Endothelial cell of umbilical vein (primary cell): ENCODE measurements around the gene AUTS2. TPM values are rescaled to one million over a fixed set of nuclear protein-coding genes. Genes with fewer than 3 reads are reported as not detected.

Experiments used
- BruUV-seq: library from RNA; stranded (reverse); fragments of 400-500 nt; replicated peaks from 2 replicates; lab custom pipeline; 2021; lab: Mats Ljungman, UMichigan
- CTCF ChIA-PET: fragments of 300-600, 350-600 bp; sonication (Branson Sonifier 250); formaldehyde crosslinking; loops from one replicate; lab custom pipeline; 2021; ENCODE audit warnings: antibody characterized with exemption, inconsistent platforms; lab: Charles Lee
- POLR2A ChIA-PET: fragments of 300-600, 350-600 bp; sonication (Branson Sonifier 250); formaldehyde crosslinking; loops from one replicate; lab custom pipeline; 2021; ENCODE audit warnings: antibody characterized with exemption, inconsistent platforms; lab: Charles Lee
- DNase-seq: peaks from one replicate; pipeline ENCODE4 v3.0.0-alpha.2; 2011; ENCODE audit warnings: low read depth, low spot score
- FAIRE-seq: peaks from 2 replicates; lab custom pipeline; 2011; peaks lifted over from hg19 to GRCh38; lab: Jason Lieb, UNC
- H2AFZ ChIP-seq: 2 replicates; pipeline ENCODE4 v1.6.0; 2012; ENCODE audit warnings: low read depth, low read length, control low read depth, inconsistent platforms
- H3K27ac ChIP-seq: 2 replicates; pipeline ENCODE4 v1.5.1; 2011; ENCODE audit warnings: low read depth, mild to moderate bottlenecking, control low read depth, low read length, moderate library complexity; ENCODE audit not compliant: insufficient read depth
- H3K27me3 ChIP-seq, 2 experiments: 2 replicates each; pipeline versions ENCODE4 v1.6.0 to v1.6.1; 2011; ENCODE audit warnings: low read length in 2 of 2, mixed read lengths in 1 of 2; ENCODE audit not compliant: control insufficient read depth in 2 of 2, insufficient read depth in 2 of 2
- H3K36me3 ChIP-seq, 2 experiments: 2 replicates in 1 of 2; 3 replicates in 1 of 2; pipeline ENCODE4 v1.5.1; 2011; ENCODE audit warnings: low read length in 2 of 2, mild to moderate bottlenecking in 1 of 2, moderate library complexity in 1 of 2; ENCODE audit not compliant: control insufficient read depth in 2 of 2, insufficient read depth in 2 of 2; ENCODE audit errors: extremely low read depth in 1 of 2
- H3K4me1 ChIP-seq: 3 replicates; pipeline ENCODE4 v1.5.1; 2011; ENCODE audit warnings: mild to moderate bottlenecking, low read length; ENCODE audit not compliant: control insufficient read depth, insufficient read depth; ENCODE audit errors: extremely low read depth
- H3K4me2 ChIP-seq: 2 replicates; pipeline ENCODE4 v1.6.1; 2011; ENCODE audit warnings: low read length, control low read depth, mixed read lengths; ENCODE audit not compliant: insufficient read depth
- H3K4me3 ChIP-seq, 3 experiments: fragments of 200-600 bp in 1 of 3; sonication (generic), shearing (Covaris generic) in 1 of 3; replicated peaks in 1 of 3; 2 replicates each; pipeline ENCODE4 v1.5.1; 2011 to 2016; ENCODE audit warnings: control low read depth in 3 of 3, low read length in 3 of 3, mild to moderate bottlenecking in 2 of 3, inconsistent platforms in 1 of 3, low read depth in 1 of 3, moderate library complexity in 1 of 3; ENCODE audit not compliant: insufficient read depth in 1 of 3
- H3K79me2 ChIP-seq: 2 replicates; pipeline ENCODE4 v1.6.0; 2012; ENCODE audit warnings: low read length, inconsistent platforms; ENCODE audit not compliant: control insufficient read depth, insufficient read depth
- H3K9ac ChIP-seq: replicated peaks from 2 replicates; pipeline ENCODE3; 2011; ENCODE audit warnings: low read length, control low read depth; ENCODE audit not compliant: insufficient read depth; ENCODE audit errors: extremely low read depth
- H3K9me1 ChIP-seq: replicated peaks from 3 replicates; pipeline ENCODE4 v1.6.0; 2011; ENCODE audit warnings: mild to moderate bottlenecking, low read length; ENCODE audit not compliant: control insufficient read depth, insufficient read depth; ENCODE audit errors: extremely low read depth
- H3K9me3 ChIP-seq: replicated peaks from 2 replicates; pipeline ENCODE4 v1.5.1; 2012; ENCODE audit warnings: low read length, inconsistent platforms; ENCODE audit not compliant: control insufficient read depth, insufficient read depth
- H4K20me1 ChIP-seq: replicated peaks from 2 replicates; pipeline ENCODE3; 2011; ENCODE audit warnings: mild to moderate bottlenecking, low read length; ENCODE audit not compliant: control insufficient read depth, insufficient read depth; ENCODE audit errors: extremely low read depth
- EZH2 ChIP-seq: IDR thresholded peaks from 2 replicates; pipeline ENCODE4 v1.6.1; 2012; ENCODE audit warnings: borderline replicate concordance, low read depth, mild to moderate bottlenecking, moderate library complexity, low read length, inconsistent platforms; ENCODE audit not compliant: severe bottlenecking
- FOS ChIP-seq: IDR thresholded peaks from 2 replicates; pipeline ENCODE4 v1.6.1; 2011; ENCODE audit warnings: mild to moderate bottlenecking, low read length, moderate library complexity, borderline replicate concordance; ENCODE audit not compliant: insufficient read depth
- GATA2 ChIP-seq: IDR thresholded peaks from 2 replicates; pipeline ENCODE4 v1.7.0; 2011; ENCODE audit warnings: low read depth, mild to moderate bottlenecking, moderate library complexity, mixed read lengths, low read length; ENCODE audit not compliant: insufficient read length, insufficient read depth
- JUN ChIP-seq: IDR thresholded peaks from 2 replicates; pipeline ENCODE4 v1.6.1; 2011; ENCODE audit warnings: borderline replicate concordance, low read depth; ENCODE audit not compliant: insufficient read length, insufficient read depth
- MYC ChIP-seq: IDR thresholded peaks from one replicate; pipeline ENCODE4 v1.6.1; 2011; ENCODE audit warnings: mild to moderate bottlenecking, low read depth, low read length
- POLR2A ChIP-seq: IDR thresholded peaks from 2 replicates; pipeline ENCODE4 v1.6.1; 2012; ENCODE audit warnings: low read depth, mild to moderate bottlenecking, control low read depth, low read length
- POLR2AphosphoS5 ChIP-seq: IDR thresholded peaks from 2 replicates; pipeline ENCODE4 v1.6.1; 2012; ENCODE audit warnings: low read depth, mild to moderate bottlenecking, control low read depth, low read length, moderate library complexity; ENCODE audit not compliant: insufficient read depth
- dilution Hi-C: fragments of 300-500 bp; cut with MboI; formaldehyde crosslinking; loops from one replicate; pipeline ENCODE4 v1.15.0; 2019; ENCODE audit warnings: low sequenced_read_pairs; ENCODE audit not compliant: extremely low pct_ligation_motif_present
- intact Hi-C: fragments of 100-400 bp; cut with micrococcal nuclease; formaldehyde crosslinking; loops from one replicate; pipeline ENCODE4 v1.10.0; 2022
- polyA plus RNA-seq, 4 experiments: library from polyadenylated mRNA; depleted of rRNA in 3 of 4; stranded (reverse) in 3 of 4; unstranded in 1 of 4; fragments of >200 nt; gene quantifications; 2 replicates each; pipeline versions ENCODE4 v1.2.1 to v1.2.3, GENCODE V29; 2011 to 2012; ENCODE audit warnings: missing spikeins in 1 of 4
- total RNA-seq: library from RNA; stranded (reverse); gene quantifications from 2 replicates; pipeline ENCODE4 v1.2.3, GENCODE V29; 2021
- TF ChIP-seq, protein P1 (sequence below): IDR thresholded peaks from 2 replicates; pipeline ENCODE4 v1.6.1; 2011; ENCODE audit not compliant: insufficient read depth, insufficient read length
- TF ChIP-seq, protein P2 (sequence below), 2 donors: IDR thresholded peaks; 1 replicate in 1 of 2; 2 replicates in 1 of 2; pipeline ENCODE4 v1.5.1; 2011; ENCODE audit warnings: low read length in 2 of 2, mild to moderate bottlenecking in 2 of 2, moderate library complexity in 2 of 2, control low read depth in 1 of 2, inconsistent platforms in 1 of 2, low read depth in 1 of 2; ENCODE audit not compliant: insufficient read depth in 1 of 2; ENCODE audit errors: extremely low read depth in 1 of 2

Gene AUTS2
- total and polyA plus RNA-seq, 2 donors (not counting 3 experiments of a cell fraction or from before 2014, with no cell fraction given): 0.59 to 8.0 TPM

DNA sequence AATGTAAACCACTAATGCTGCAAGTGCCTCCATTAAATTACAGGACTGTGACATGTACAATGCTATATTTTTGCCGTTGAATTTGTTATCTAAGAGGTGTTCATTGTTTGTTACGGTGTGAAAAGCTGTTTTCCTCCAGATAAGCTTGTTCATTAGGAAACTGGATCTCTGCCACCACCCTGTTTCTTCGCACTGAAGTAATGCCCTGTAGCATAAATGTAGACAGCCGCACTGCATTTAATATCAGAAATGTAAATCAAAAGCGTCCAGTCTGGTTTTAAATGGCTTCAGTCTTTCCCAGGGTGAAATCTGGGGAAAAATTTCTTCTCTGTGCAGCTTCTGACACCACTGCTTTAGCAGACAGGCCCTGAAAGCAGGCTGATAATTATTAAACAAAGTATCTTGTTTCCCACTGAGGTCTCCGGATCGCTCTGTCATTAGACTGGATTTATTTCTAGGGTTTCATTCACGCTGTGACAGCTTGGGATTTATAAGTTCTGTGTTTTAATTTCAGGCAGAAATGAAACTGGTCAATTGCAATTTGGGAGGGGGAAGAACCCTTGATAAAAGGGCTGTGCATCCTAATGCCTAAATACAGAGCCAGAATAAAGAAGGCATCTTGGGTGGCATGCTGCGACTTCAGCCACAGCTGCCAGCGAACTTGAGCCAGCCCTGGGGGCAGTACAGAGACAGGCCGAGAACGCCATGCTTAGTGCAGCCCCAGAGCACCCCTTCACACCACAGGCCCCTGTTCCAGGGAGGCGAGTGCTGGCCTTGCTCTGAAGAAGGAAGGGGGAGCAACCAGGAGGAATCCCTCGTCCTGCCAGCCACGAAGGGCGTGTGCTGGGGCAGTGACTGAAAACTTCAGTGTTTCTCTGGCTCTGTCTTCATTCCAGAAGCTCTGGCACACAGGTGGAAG is 985.9 kb downstream of the AUTS2 start:
- Histone ChIP-seq H3K27ac (no peak overlapping the region), H2AFZ (no peak overlapping the region), H3K4me2 (no peak overlapping the region), H3K9me1 (no peaks in the 10 kb centered on the region), H3K79me2 (no peaks in the 10 kb centered on the region), H3K4me3 (no peak overlapping the region), H3K9me3 (peaks cover 1% of the 10 kb centered on the region), H3K9ac (no peak overlapping the region), H3K27me3 (no peaks in the 10 kb centered on the region), H3K4me1 (no peaks in the 10 kb centered on the region), H4K20me1 (no peaks in the 10 kb centered on the region), H3K36me3 (no peaks in the 10 kb centered on the region)
- no peak for TF ChIP-seq MYC
- TF ChIP-seq, protein P1, sequence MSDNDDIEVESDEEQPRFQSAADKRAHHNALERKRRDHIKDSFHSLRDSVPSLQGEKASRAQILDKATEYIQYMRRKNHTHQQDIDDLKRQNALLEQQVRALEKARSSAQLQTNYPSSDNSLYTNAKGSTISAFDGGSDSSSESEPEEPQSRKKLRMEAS: no peak
- TF ChIP-seq POLR2AphosphoS5: no peak
- no peak for TF ChIP-seq POLR2A
- TF ChIP-seq, protein P2, sequence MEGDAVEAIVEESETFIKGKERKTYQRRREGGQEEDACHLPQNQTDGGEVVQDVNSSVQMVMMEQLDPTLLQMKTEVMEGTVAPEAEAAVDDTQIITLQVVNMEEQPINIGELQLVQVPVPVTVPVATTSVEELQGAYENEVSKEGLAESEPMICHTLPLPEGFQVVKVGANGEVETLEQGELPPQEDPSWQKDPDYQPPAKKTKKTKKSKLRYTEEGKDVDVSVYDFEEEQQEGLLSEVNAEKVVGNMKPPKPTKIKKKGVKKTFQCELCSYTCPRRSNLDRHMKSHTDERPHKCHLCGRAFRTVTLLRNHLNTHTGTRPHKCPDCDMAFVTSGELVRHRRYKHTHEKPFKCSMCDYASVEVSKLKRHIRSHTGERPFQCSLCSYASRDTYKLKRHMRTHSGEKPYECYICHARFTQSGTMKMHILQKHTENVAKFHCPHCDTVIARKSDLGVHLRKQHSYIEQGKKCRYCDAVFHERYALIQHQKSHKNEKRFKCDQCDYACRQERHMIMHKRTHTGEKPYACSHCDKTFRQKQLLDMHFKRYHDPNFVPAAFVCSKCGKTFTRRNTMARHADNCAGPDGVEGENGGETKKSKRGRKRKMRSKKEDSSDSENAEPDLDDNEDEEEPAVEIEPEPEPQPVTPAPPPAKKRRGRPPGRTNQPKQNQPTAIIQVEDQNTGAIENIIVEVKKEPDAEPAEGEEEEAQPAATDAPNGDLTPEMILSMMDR (IDR thresholded peaks at IDR 0.05; ENCODE audit: extremely low read depth in 1 of 2, insufficient read depth in 1 of 2, low read depth in 1 of 2, low read length in 2 of 2): no peak
- TF ChIP-seq JUN: no peak
- TF ChIP-seq EZH2: no peak
- no peak for TF ChIP-seq GATA2
- TF ChIP-seq FOS: no peak
- dilution Hi-C loops: no loop called here
- no peak for DNase-seq
- no peak for FAIRE-seq
- intact Hi-C loops: no loop called here
- no TSS peak for BruUV-seq
- ChIA-PET POLR2A (no interaction called here), CTCF (no interaction called here)
